ENCODE data around the gene LRRC26.

Gene LRRC26

DNA sequence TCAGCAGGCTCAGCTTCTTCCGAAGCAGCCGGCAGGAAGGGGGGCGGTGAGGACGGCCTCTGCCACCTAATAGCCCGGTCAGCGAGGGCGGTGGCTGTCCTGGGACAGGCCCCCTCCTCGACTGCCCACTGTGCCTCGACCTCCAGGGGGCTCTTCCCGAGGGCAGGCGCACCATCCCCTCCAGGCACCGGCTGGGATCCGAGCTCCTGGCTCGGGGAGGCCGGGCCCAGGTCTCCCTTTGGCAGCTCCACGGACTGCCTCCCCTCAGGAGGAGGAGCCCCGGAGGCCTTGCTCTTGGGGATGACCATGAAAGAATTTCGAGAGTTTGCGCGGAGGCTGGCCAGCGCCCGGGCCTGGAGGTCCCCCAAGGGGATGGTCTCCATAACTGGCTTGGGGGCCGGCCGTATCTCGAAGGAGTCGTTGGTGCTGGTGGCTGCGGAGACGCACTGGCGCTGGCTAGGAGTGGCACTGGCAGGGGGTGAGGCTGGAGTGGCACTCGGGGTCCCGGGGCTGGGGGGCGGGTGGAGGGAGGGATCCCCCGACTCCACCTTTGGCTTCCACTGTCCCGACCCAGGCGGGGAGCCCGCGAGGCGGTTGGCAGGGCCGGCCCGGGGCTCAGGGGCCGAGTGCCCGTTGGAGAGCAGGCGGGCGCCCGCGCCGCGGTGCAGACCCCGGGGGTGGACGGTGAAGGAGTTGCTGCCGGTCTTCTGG, 29.7 kb upstream of the LRRC26 start:
- in situ Hi-C loops (cut with MboI; ENCODE audit: low sequenced_read_pairs): no loop called here

DNA sequence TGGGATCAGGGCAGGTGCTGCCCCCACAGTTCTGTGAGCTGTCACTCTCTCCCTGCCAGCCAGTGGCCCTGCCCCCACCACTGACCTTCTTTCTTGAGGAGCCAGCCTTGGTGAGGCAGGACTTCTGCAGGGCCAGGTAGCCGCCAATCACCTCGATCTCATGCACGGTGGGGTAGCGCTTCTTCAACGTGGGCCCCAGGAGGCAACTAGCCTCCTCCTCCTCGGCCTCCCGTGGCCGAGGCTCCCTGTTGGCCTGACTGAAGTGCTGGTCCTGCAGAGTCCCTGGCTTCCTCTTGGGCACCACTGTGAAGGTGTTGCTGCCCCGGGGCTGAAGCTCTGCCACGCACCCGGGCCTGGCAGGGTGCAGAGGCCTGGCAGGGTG, 29.0 kb upstream of the LRRC26 start:
- in situ Hi-C loops (cut with MboI; ENCODE audit: low sequenced_read_pairs): no loop called here

DNA sequence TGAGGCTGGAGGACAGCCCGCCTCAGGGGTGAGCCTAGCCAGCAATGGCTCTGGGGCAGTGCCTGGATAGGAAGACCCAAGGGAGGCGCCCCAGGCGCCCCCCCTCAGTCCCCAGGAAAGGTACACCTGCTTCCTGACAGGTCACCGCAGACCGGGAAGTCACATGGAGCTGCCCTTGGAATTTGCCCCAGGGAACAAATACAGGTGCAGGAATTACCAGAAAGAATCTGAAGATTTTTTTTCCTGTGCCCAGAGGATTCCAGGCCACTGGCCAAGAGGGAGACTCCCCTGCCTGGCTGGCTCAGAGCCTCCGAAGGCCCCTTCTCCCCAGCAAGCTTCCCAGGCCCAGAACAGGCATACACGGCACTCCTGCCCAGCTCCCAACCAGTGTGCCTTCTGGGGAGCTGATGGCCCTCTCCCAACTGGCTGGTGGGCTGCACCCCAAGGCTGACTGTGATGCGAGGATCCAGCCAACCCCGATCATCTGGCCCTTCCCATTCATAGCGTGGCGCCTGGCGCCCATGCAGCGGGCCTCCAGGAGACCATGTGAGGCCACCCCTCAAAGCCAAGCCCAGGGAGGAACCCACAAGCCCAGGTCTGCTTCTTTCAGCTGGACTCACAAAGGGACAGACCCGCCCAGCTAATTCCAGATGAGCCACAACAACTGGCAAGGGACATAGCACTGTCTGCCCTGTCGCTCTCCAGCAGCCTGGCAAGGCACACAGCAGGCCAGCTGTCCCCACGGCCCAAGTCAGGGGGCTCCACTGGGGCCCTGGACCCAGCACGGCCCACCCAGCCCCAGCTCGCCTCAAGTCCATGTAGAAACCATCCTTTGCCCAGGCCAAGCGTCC, 28.4 kb upstream of the LRRC26 start:
- in situ Hi-C loops (cut with MboI; ENCODE audit: low sequenced_read_pairs): no loop called here

DNA sequence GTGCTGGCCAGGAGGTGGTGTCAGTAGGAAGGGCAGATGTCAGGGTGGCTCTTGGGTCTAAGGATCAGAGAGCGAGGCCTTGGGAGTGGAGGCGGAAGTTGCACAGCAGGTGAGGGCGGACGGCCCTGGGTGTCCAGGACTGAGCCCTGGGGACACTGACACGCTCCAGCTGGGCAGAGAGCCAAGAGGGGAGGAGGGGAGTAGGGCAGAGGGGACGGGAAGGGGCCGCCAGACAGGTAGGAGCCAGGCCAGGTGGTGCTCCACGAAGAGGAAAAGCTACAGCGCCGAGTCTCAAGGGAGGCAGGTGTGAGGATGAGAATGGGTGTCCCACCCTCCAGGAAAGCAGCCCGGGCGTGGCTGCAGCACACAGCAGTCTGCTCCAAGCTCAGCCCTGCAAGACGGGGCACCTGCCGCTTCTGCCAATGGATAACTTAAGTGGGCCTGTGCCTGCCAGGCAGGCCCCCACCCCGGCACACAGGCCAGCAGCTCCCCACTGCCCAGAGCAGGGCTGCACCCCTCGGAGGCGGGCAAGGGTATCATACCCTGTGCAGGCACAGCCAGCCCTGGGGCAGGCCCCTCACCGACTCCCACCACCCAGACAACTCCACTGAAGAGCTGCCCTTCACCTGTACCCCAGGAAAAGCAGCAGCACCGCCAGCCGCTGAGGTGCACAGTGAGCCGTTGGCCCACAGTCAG, 25.8 kb upstream of the LRRC26 start:
- in situ Hi-C loops (cut with MboI; ENCODE audit: low sequenced_read_pairs): no loop called here

DNA sequence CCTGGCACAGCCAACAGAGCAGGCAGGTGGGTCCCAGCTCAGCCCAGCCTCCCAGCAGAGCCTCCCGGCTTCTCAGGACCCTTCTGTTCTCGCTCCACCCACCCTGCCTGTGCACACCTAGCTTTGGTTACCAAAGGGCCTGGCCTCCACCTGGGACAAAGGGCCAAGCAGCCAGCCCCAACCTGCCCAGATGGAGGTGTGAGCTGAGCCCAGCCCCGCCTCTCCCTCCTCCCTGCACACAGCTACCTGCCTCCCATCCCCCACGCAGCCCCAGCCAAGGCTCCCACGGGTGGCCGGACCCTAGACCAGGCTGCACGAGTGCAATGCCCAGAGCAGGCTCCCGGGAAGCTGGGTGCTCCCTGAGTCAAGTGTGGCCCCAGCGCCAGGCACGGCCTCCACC, 25.1 kb upstream of the LRRC26 start:
- in situ Hi-C loops (cut with MboI; ENCODE audit: low sequenced_read_pairs): no loop called here

DNA sequence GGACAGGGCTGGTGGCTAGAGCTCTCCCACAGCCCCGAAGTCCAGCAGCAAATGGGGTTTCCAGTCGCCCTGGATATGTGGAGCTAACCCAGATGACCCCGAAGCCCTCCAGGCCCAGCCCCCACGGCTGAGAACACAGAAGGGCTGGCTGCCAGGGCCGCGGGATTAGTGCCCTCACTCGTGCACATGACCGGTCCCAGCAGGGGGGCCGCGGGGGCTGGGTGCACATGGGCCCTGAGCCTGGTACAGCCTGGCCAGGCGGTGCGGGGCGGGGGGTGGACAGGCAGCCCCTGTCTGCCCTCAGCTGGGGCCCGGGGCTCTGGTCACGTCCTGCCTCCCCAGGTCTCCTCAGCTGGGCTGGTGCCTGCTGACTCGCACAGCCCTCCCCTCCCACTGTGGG, 24.5 kb upstream of the LRRC26 start:
- in situ Hi-C loops (cut with MboI; ENCODE audit: low sequenced_read_pairs): no loop called here

DNA sequence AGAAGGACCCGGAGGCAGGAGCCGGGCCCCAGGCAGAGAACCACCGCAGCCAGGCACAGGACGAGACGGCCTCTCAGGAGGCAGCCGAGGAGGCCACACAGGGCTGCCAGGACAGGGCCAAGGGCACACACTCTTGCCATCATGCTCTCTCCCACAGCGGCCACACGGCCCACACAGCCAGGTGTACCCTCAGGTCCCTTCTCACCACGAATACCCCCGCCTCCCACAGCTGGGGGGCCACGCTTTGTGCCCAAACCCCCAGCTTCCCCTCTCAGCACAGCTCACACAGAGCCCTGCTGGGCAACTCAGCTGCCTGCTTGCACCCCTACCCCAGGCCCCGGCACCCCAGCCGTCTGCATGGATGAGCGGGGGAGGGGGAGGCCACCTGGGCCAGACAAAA, 23.9 kb upstream of the LRRC26 start:
- in situ Hi-C loops (cut with MboI; ENCODE audit: low sequenced_read_pairs): no loop called here

DNA sequence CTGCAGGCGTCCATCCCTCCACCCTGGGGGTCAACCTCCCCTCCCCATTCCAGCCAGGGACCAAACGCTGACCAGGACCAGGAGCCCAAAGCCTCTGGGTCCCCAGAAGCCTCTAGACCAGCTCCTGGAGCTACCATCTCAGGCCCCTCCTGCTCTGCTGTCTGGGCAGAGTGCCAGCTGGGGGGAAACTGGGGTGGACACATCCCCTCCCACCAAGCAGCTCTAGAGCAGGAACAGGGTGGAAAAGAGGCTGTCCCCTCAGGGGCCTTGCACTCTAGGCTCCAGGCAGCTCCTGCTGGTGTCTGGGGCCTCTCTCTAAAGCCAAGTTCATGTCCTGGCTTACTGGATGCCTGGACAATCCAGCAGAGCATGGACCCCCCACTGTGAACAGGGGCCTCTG, 23.0 kb upstream of the LRRC26 start:
- in situ Hi-C loops (cut with MboI; ENCODE audit: low sequenced_read_pairs): no loop called here

DNA sequence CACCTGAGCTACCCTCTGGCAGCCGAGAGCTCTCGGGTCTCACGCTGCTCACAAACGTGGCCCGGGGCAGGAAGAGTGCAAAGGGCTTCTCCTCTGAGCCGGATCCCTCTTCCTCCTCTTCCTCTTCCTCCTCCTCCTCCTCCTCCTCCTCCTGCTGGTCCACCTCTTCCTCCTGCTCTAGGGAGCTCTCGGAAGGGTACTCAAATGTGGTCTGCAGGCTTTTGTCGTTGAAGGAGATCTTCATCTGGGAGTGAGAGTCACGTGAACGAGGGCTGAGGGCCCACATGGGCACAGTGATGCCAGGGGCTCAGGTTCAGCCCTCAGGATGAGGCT, 22.6 kb upstream of the LRRC26 start:
- in situ Hi-C loops (cut with MboI; ENCODE audit: low sequenced_read_pairs): no loop called here

DNA sequence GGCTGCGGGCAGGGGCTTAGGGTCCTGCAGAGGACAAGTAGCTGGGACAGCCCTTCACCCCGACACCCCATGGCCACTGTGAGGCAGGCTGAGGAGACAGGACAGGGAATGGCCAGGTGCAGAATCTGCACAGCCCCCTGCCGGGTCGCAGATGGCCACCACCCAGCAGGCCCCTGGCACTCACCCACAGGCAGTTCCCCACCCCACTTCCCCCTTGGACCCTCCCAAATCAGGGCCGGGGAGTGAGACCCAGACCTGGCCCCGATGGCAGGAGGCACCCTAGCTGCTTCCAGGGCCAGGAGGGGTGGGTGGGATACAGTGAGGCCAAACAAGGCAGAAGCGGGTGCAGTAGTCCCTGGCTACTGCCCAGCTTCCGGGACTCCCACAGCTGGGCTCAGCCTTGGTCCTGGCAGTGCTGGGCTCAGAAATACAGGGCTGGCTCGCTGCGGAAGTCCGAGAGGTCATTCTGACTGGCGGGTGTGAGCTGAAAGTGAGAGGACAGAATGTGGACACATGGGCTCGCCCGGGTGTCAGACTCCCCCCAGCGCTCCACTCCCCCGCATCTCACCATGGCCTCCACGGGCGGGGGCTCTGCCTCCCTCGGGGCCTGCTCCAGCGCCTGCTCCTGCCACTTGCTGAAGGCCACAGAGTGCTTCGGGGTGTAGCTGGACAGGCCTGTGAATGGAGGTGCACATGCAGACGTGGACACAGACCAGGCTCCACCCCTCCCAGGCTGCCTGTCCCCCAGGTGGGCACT, 22.0 kb upstream of the LRRC26 start:
- in situ Hi-C loops (cut with MboI; ENCODE audit: low sequenced_read_pairs): no loop called here

DNA sequence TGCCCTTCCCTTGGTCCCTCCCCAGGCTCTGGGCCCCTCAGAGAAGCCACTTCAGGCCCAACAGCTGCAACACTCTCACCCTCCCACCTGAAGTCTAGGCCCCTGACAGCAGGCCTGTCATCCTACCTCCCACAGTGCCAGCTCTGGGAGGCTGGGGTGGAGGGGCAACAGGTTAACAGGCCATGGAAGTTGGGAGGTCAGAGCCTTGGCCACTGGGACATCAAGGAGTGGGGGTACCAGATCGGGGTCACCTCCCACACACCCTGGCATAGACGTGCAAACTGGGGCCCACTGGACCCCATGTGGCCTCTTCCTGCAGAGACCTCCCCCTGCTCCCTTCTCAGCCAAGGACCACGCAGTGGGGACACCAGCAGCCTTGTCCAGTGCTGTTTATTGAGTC, 21.4 kb upstream of the LRRC26 start:
- in situ Hi-C loops (cut with MboI; ENCODE audit: low sequenced_read_pairs): no loop called here

DNA sequence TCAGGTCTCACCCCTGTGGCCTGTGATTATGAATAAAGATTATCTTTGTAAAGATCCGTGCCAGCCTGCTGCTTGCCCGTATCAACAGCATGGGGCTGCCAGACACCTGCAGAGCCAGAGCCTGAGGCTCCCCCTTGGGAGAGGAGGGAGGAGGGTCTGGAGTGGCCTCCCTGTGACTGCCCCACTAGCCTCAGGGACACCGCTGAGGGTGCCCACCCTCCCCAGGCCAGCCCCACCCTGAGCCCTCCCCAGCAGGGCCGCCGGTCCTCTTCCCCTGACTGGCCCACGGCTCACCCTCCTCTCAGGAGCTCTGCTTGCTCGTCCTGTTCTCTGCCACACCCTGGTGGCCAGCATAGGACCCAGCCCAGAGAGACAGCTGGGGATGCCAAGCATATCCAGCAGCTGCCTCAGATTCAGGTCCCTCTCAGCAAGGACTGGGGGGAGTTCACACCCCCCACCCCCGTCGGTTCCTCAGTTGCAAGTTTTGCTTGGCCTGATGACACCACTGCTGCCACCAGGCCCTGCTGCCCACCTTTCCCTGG, 20.5 kb upstream of the LRRC26 start:
- in situ Hi-C loops (cut with MboI; ENCODE audit: low sequenced_read_pairs): no loop called here

DNA sequence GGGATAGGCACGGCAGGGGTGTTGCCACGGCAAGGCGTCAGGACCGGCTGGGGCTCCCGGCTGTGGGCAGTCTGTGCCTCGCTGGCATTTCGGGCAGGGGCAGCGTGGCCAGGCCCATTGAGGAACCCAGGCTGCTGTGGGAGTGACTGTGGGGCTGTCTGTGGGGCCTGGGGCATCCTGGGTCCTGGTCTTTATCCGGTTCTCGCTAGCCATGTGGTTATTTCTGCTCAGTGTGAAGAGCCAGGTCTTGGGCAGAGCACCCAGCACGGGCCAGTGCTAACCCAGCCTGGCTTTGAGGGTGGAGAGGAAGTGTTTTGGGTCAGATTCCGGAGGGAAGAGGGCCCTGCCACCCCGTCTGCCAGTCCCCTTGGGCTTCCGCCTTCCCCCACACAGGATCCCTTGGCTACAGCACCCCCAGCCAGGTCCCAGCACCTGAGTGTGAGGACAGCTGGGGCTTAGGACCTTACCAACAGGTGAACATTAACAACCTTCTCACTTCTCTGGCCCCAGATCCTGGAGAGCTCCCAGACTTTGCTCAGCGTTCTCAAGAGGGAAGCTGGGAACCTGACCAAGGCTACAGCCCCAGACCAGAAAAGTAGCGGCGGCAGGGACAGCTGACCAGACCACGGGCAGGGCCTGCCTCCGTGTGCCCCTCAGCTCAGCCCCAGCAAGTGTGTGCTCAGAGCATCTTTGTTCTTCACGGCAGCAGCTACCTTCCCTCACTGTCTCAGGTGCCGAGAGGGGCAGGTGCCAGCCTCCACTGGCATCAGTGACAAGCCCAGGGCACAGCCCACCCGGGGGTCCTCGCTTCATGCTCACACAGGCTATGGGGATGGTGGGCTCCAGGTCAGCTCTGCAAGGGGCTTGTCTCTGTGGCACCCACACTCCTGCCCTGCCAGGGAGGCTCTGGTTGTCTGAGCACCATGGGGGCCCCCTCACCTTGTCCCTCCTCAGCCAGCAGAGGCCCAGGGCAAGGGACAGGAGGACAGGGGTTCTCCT, 19.7 kb upstream of the LRRC26 start:
- in situ Hi-C loops (cut with MboI; ENCODE audit: low sequenced_read_pairs): no loop called here

DNA sequence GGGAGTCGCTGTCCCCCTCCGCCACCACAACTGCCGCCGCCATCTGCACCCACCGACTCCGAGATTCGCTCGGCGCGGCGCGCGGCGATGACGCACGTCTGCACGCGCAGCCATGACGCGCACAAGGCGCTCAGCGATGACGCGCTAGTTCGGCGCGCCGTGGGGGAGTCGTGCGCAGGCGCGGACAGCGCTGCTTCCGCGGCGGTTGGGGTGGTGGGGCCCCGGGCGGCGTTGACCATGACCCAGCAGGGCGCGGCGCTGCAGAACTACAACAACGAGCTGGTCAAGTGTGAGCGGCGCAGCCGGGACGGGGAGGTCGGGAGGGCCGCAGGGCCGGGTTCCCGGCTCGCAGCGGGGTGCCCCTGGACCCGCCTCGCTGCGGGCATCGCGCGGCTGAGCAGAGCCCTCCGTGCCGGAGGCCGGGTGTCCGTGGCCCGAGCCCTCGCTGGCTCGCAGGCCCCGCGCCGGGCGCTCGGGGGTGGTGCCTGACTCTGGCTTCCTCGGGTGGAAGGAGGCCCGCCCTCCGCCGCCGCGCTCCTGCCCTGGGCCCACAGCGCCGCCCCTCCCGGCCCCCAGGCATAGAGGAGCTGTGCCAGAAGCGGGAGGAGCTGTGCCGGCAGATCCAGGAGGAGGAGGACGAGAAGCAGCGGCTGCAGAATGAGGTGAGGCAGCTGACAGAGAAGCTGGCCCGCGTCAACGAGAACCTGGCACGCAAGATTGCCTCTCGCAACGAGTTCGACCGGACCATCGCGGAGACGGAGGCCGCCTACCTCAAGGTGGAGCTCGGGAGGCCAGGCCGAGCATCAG, 18.8 kb upstream of the LRRC26 start, which contains the start of the genes ANAPC2 and SSNA1:
ANAPC2 (minus strand) TSS at position 71 of the 807 bp plus-strand sequence; CDS start at position 43, 28 bp downstream.
SSNA1 (plus strand) TSS at position 187 of the 807 bp plus-strand sequence; CDS start at position 238, 51 bp downstream.
- in situ Hi-C loops (cut with MboI; ENCODE audit: low sequenced_read_pairs): no loop called here

DNA sequence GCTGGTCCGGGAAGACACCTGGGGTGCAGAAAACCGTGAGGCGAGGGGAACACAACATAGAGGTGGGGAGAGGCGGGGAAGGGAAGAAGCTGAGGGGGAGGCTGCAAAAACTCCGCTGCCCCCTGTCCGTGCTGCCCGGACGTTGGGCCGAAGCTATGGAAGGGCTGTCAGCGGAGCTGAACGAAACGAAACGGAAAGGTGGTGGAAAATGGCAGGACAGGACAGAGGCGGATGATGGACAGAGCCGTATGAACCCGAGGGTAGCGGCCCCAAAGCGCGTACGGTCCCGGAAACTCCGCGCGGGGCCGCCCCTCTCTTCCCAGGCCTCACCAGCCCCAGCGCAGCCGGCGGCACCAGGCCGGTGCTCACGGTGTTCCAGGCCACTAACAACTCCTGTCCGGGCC, 18.2 kb upstream of the LRRC26 start:
- in situ Hi-C loops (cut with MboI; ENCODE audit: low sequenced_read_pairs): no loop called here

DNA sequence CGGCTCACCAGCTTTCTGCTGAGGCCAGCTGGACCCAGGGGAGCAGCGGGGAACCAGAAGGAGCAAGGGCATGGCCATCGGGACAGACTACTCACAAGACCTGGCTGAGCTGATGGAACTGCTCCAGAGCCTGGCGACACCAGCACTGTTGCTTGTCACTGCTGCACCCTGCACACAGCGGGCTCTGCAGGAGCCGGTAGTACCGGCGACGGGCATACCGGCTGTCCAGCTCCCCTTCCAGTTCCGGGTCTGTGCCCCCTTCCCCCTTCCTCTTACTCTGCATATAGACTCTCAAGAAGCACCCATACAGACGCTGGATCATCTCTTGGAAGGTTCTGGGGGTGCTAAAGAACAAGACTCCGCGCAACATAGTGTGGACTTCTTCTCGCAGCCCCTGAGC, 17.5 kb upstream of the LRRC26 start:
- in situ Hi-C loops (cut with MboI; ENCODE audit: low sequenced_read_pairs): no loop called here

DNA sequence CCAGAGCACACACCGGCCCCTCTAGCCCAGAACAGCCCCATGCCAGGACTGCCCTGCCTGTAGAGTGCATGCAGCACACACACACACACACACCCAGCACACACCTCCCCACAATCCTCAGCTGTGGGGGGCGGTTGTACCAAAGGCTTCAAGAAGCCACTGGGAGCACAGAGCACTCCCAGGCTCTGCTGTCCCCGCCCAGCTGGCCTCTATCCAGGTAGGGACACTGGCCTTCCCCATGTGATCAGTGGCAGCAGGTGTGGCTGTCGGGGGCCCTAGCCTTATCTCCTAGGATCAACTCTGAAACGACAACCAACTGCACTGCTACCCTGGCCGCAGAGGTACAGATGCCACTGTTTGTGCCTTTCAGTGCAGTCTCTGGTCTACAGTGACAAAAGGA, 16.5 kb upstream of the LRRC26 start:
- in situ Hi-C loops (cut with MboI; ENCODE audit: low sequenced_read_pairs): no loop called here

DNA sequence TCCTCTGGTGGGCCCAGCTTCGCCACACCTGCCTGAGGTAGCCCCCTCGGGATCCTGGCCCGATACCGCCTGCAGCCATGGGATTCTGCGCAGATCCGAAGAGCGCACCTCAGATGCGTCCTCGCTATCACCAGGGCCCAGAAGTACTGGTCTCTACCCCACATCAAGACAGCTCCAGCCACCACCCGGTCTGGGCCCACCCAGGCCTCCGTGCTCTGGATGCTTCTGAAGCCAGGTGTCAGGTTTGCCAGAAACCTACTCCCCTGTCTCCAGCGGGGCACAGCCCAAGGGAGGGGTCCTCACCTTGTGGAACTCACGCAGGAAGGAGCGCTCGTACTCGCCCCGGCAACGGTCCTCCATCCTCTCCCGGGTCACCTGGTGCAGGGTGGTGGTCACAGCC, 16.1 kb upstream of the LRRC26 start:
- in situ Hi-C loops (cut with MboI; ENCODE audit: low sequenced_read_pairs): no loop called here
